Middle frontal gyrus (tissue), 1 donor: ENCODE data around the gene EDA.
"Not testable (repeated sequence)": the region's sequence is repeated elsewhere in the genome, so short reads cannot be mapped to it uniquely, and the experiment has no call there.

Experiments
- DNase-seq: peaks from one replicate; pipeline ENCODE4 v3.0.0-alpha.2; 2015; ENCODE audit warnings: low spot score; ENCODE audit errors: extremely low spot score

The EDA gene

DNA sequence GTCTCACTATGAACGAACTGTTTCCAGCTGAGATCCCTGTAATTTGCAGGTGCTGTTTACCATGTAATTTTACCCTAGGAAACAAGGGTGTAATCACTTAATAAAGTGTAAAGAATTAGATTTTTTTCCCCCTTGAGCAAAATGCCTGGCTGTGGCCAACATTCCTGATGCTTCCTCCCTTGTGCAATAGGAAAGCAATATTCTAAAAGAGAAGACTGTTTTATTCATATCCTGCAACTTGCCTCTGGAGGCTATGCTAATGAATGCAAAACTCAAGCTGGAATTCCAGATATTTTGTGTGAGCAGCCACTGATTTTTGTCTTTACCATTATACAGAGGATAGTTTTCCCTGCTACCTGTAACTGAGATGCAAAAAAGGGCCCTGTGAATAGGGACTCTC lies 335.8 kb downstream of the EDA start:
- DNase-seq: no peak

DNA sequence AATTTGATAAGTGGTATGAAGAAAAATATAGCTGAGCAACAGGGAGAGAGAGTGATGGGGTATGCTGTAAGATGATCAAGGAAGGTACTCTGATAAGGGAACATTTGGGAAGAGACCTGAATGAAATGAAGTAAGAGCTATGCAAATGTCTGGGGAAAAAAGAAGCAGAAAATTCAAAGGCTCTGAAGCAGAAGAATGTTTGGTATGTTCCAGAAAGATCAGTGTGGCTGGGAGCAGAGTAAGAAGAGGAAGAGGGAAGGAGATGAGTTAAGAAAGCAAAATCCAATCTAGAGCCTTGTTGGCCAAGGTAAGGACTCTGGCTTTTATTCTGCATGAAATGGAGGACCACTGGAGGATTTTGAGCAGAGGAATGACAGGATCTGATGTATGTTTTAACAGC lies 343.8 kb downstream of the EDA start:
- no peak for DNase-seq

DNA sequence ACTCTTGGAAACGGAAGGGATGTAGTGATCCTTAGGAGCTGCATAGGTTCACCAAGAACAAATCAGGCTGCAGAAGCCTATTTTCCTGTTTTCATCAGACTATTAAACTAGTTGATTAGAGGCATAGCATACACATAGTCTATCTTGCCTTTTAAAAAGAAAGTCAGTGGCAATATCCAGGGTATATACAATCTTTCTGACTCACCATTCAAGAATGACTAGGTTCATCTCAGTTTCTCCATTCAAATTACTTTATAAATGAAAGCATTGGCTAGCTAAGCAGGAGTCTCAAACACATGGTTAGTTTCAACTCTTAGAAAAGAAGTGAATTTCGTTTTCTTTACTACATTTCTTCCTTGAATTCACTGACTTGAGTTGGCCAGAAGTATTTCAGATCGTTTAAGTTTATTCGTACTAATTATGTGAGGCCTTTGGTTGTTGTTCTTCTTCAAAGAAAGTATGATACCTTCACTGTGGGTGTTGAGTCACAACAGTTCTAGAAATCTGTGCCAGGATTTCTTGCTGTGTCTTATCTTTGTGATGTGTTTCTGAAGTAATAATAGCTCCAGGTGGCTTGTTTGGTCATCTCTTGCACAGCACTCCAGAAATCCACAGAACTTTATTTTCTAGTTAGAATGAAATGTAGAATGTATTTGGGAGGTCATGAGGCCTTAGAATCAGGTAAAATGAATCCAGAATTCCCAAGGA lies 345.6 kb downstream of the EDA start:
- no peak for DNase-seq

DNA sequence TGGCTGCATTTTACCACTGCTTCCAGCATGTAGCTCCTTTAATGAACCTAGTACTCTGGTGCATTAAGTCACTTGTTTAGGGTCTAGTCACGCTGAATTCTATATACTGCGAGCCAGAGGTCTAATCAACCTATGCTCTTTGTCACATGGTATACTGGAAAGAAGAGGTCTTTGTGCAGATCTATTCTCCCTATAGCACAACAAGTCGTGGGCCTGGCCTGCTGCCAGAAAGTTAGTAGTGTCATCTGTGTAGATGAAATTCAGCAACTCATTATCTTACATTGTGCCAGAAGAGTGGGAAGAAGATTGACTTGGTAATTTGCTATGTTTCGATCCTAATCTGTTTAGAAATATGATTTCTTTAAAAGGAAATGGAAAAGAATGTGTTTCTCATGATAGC lies 353.0 kb downstream of the EDA start:
- no peak for DNase-seq

DNA sequence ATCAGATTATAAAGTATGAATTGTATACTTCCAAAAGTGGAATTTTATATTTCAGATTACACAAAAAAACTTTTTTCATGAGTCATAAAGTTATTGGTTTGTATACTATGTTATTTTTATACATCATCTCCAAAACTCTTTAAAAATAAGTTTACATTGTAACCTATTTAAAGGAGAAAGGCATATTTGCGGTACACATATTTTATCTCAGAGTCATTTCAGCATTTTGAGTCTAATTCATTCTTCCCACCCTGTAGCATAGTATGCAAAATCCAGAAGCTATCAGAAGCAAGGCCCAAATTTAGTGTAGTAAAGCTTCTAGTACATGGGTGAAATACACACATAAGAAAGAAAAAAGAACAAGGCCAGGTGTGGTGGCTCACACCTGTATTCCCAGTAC lies 353.5 kb downstream of the EDA start:
- DNase-seq: no peak

DNA sequence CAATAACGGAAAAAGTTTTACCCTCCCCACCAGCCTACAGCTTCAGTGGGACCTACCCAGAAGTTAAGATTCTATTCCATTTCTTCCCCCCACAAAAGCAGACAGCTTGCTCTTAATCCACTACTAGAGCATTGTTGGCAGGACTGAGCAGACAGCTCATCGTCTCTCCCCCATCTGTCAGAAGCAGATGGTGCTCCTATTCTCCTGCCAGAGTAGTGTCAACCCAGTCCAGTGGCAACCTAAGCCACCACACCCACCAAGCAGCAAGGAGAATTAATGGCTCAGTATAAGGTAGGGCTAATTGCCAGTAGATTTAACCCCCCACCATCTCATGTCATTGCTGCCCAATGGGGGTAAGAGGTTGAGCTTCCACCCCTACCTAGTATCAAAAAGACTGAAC lies 371.8 kb downstream of the EDA start:
- DNase-seq: no peak

DNA sequence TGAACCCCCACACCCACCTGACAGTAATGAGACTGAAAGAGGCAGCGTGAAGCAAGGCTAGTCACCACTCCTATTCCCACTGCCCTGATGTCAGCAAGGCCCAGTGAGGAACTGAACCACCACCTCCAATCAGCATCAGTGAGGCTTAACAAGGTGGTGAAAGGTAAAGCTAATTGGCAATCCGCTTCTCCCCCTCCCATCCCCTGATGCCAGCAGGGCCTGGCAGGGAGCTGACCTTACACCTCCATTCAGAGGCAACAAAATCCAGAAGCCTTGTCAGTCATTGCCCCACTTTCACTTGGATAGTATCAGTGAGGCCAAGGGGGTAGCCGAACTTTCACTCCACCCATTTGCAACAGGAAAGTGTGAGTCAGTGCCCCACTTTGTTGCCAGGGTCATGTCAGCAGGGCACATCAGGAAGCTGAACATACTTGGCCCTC lies 373.1 kb downstream of the EDA start:
- no peak for DNase-seq

DNA sequence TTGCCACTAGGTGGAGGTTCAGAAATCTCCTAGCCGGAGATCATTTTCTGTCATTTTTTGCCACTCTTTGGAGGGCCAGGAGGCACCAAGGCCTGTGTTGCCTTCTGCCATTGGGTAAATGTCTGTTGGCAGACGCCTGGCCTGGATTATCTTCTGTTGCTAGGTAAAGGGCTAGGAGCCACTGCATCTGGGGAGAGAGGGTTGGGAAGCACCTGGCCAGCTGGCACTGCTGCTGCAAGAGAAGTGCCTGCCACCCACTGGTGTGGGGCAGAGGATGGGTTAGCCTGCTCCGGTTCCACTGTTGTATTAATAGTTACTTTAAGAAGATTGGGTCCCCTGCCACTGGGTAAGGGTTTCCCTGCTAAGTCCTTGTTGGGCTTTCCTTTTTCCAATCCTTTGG lies 375.8 kb downstream of the EDA start:
- DNase-seq: no peak

DNA sequence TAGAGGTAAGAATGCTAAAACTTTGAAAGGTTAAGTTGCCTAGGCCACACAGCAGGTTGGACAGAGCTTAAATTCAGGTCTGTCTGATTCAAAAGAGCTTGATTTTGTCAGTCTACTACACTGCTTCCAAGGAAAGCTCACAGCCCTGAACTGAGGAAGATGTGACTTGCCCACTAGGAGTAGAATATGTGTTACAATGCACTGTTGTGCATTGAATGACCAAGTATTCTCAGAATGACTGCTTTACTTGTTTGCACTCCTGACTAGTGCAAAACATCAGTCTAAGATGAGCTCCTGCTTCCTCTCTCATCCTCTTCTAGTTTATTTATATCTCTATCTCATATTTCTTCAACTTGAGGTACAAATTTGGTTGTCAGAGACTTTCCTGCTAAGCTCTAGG lies 377.6 kb downstream of the EDA start:
- DNase-seq: no peak

DNA sequence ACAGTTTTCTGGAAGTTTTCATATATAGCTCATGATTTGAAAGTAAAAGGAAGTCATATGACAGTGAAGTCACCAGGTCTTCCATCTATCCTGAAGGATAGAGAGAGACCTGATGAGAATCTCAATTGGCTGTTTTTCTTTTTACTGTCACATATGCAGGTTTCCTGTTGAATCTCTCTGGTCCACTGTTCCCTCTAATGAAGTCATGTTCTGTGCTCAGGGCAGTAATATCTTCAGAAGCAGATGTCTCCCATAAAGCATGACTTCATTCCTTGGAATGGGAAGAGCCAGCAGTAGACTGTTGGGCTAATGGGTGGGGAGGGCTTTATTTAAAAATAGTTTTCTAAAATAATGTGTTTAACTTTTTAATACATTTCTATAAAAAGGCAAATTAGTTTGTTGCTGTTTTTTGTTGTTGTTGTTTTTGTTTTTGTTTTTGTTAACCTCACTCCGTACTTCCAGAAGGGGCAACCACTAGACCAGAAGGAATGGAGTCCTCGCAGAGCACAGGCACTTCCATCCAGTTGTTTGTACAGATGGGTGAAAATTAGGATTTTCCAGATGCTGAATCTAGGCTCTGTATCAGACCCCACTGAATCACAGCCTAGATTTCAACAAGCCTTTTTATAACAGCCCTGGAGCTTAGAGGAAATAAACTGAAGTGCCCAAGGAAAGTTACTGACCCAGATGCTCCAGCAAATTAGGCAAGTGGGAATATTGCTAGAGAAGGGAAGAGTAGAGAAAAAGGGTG lies 379.6 kb downstream of the EDA start:
- no peak for DNase-seq

DNA sequence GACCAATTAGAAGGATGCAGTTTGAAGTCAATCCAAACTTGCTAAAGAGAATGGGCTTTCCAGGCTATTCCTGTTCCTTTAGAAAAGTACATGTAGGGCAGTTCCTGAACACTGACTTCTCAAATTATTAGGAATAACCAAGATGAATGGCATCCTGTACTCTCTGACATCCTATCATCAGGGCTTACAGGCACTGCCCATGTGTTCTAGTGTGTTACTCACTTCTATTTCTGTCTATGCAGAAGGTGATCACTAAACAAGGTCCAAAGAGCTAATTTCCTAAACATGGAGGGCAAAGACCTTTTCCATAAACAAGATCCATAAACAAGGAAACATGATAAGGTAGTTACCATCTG lies 380.2 kb downstream of the EDA start:
- no peak for DNase-seq

DNA sequence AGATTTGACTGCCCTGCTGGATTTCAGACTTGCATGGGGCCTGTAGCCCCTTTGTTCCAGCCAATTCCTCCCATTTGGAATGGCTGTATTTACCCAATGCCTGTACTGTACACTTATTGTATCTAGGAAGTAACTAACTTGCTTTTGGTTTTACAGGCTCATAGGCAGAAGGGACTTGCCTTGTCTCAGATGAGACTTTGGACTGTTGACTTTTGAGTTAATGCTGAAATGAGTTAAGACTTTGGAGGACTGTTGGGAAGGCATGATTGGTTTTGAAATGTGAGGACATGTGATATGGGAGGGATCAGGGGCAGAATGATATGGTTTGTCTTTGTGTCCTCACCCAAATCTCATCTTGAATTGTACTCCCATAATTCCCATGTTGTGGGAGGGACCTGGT lies 382.4 kb downstream of the EDA start:
- DNase-seq: not testable (repeated sequence)

DNA sequence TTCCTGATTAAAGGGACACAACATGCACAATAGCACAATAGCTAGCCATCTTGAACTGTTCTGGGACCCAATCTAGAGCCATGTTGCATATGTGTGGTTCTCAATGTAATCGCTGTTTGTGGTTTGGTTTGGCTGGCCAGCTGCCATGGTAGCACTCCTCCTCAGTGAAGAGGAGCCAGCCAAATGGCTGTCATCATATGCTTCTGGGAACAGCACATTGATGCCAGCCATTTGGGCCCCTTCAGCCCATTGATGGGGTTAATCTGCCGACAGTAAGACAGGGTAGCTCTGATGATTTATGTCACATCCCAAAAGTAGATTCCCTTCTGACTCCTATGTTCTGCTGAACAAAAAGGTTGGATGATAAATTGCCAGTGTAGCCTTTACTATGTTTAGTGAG lies 385.4 kb downstream of the EDA start:
- DNase-seq: no peak

DNA sequence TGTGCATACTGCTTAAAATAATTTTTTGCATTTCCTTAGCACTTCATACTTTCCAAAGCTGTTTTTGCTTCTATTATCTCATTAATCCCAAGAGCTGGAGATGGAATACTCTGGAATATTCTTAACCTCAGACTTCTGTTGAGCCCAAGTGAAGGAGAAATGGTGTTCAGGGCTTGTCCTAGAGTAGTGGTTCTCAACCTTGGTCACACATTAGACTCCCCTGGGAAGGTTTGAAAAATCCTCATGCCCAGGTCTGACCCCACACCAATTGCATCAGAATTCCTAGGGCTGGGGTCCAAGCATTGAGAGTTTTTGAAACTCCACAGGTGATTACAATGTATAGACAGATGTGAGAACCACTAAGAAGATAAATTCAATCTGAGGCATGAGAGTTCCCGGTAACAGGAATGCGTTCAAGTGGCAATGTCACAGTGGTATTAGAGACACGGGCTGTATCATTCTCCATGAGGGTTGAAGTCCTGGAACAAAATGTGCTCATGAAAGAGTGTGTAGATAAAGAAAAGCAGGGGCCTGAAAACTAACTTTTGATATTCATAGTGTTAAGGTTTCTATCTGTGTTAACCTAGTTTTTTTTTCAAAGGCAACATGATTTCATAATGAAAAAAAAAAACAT lies 385.9 kb downstream of the EDA start:
- DNase-seq: no peak

DNA sequence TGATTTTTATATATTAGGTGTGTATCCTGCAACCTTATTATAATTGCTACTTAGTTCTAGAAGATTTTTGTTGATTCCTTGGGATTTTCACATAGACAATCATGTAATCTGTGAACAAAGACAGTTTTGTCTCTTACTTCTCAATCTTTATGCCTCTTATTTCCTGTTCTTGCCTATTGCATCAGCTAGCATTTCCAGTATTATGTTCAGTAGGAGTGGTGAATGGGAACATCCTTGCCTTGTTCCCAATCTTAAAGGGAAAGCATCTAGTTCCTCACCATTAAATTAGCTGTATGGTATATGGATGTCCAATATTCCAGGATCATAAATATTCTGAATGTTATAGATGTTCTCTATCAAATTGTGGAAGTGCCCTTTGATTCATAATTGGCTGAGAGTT lies 392.0 kb downstream of the EDA start:
- no peak for DNase-seq

DNA sequence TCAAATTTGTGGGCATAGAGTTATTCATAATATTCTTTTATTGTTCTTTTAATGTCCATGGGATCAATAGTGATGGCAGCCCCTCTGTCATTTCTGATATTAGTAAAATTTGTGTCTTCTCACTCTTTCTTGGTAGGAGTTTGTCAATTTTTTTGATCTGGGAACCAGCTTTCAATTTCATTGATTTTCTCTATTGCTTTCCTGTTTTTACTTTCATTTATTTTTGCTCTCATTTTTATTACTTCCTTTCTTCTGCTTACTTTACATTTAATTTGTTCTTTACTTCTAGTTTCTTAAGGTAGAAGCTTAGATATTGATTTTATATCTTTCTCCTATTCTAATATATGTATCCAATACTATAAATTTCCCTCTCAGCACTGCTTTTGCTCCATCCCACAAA lies 393.1 kb downstream of the EDA start:
- DNase-seq: no peak

DNA sequence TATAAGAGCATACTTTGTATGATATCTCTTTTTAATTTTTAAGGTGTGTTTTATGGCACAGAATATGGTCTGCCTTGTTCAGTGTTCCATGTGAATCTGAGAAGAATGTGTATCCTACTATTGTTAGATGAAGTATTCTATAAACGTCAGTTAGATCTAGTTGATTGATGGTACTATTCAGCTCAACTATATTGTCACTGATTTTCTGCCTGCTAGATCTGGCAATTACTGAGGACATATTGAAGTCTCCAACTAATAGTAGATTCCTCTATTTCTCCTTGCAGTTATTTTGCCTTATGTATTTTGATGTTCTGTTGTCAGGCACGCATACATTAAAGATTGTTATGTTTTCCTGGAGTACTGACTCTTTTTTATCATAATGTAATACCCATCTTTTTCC lies 394.1 kb downstream of the EDA start:
- no peak for DNase-seq

DNA sequence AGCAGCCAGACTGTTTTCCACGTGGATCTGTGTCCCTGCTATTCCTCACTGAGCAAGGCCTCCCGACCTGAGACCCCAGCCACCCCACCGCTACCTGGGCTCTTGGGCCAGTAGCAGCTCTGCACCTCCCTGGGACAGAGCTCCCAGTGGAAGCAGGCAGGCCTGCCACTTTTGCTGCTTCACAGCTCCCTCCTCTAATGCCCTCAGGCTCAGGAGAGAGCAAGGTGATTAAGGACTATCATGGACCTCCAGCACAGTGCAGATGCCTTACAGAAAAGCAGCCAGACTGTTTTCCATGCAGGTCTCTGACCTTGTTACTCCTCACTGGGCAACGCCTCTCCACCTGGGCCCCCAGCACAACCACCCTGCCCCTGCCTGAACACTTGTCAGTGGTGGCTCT lies 396.8 kb downstream of the EDA start:
- no peak for DNase-seq

DNA sequence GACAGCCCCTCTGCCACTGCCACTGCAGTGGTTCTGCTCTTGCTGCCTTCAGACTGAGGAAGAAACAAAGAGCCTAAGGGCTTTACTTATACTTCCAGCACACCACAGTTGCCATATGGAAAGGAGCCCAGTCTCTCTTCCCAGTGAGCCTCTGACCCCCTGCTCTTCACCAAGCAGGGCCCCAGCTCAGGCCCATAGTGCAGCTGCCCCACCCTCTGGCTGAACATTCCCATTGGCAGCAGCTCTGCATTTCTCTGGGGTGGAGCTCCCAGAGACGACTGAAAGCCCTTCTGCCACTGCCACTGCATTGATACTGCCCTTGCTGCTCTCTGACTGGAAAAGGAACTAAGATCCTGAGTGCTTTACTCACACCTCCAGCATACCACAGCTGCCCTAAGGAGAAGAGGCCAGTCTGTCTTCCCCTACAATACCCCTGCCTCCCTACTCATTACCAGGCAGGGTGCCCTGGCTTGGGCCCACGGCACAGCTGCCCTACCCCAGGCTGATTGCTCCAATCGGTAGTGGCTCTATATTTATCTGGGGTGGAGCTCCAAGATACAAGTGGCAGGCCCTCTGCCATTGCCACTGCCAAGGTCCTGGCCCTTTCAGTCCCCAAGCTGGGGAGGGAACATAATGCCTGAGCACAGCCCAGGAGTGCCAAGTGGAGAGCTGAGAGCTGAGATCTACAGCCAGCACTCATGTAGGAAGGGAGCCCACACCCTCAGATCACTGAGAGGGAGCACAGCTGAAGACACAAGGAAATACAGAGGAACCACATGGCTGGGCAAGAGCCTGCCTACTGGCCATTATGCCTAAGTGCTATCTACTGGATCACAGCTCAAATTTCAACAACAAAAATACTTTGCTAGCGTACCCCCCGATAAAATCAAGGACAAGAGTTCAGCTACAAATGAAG lies 397.8 kb downstream of the EDA start:
- DNase-seq: no peak

DNA sequence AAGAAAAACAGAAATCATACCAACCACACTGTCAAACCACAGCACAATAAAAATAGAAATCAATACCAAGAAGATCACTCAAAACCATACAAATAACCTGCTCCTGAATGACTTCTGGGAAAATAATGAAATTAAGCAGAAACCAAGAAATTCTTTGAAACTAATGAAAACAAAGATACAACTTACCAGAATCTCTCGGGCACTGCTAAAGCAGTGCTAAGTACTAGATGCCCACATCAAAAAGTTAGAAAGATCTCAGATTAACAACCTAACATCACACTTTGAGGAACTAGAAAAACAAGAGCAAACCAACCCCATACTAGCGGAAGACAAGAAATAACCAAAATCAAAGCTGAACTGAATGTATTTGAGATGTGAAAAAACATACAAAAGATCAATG lies 400.6 kb downstream of the EDA start:
- no peak for DNase-seq

DNA sequence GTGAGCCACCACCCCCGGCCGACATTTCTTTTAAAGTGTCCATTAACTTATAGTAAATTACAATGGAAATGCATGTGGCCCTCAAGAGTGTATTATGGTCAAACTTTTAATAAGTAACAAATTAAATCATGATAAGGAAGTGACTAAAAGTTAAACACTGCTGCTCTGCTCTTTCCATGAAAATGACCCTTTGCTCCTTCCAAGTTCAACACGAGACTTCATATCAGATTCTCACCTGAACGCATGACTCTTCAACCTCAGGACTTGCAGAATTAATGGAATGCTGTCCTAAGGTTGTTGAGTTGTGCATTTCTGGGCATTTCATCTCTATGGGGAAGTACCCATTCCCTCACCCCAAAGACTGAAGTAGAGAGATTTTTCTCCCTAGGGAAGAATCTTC lies 406.7 kb downstream of the EDA start:
- DNase-seq: no peak

DNA sequence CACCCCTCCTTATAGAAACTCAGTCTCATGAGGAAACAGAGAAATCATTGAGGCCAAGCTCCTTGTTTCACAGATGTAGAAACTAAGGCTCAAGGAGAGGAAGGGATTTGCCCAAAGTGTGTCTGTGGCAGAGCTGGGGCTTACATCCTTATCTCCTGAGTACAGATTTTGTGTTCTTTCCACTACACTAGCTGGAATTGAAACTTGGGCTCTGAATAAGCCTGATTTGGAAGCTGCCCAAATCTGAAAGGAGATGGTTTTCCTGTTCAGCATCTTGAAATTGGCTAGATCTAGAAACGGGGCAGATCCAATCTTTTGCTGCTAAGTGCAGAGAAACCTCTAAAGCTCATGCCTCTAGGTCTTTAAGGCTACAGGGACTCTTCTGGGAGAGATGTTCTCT lies 409.6 kb downstream of the EDA start:
- no peak for DNase-seq
